GM23338 (cell line): ENCODE results near the gene THSD7A. TPM values are rescaled to one million over a fixed set of nuclear protein-coding genes. Genes with fewer than 3 reads are reported as not detected.

ENCODE experiments used
- ATAC-seq: fragments of 200-7000 bp; cut with Tn5 transposase; 3 replicates; pipeline ENCODE4 v1.9.1; 2020
- DNase-seq: peaks from one replicate; pipeline ENCODE4 v3.0.0-alpha.2; 2015; ENCODE audit warnings: low spot score
- H2AFZ ChIP-seq: fragments of 200-600 bp; sonication (generic); 2 replicates; pipeline ENCODE4 v1.8.0; 2016; ENCODE audit warnings: antibody characterized with exemption, mild to moderate bottlenecking, moderate library complexity
- H3F3A ChIP-seq: fragments of 200-600 bp; sonication (generic); replicated peaks from 2 replicates; pipeline ENCODE4 v1.8.0; 2017; ENCODE audit warnings: antibody characterized with exemption, mixed run types, low read depth
- H3K27ac ChIP-seq: fragments of 200-600 bp; sonication (generic); 2 replicates; pipeline ENCODE4 v1.6.1; 2016; ENCODE audit warnings: low read depth
- H3K27me3 ChIP-seq: fragments of 200-600 bp; sonication (generic); 2 replicates; pipeline ENCODE4 v1.8.0; 2016; ENCODE audit warnings: mild to moderate bottlenecking, mixed run types, moderate library complexity; ENCODE audit not compliant: insufficient read depth
- H3K36me3 ChIP-seq: fragments of 200-600 bp; sonication (generic); 2 replicates; pipeline ENCODE4 v1.8.0; 2016; ENCODE audit warnings: mild to moderate bottlenecking; ENCODE audit not compliant: insufficient read depth
- H3K4me1 ChIP-seq: fragments of 200-600 bp; sonication (generic); 2 replicates; pipeline ENCODE4 v1.8.0; 2016; ENCODE audit warnings: mild to moderate bottlenecking, moderate library complexity; ENCODE audit not compliant: insufficient read depth
- H3K4me2 ChIP-seq: fragments of 200-600 bp; sonication (generic); 2 replicates; pipeline ENCODE4 v1.7.1; 2017; ENCODE audit warnings: mixed run types
- H3K4me3 ChIP-seq: fragments of 200-600 bp; sonication (generic); 2 replicates; pipeline ENCODE4 v1.6.1; 2016; ENCODE audit warnings: mixed run types
- H3K79me2 ChIP-seq: fragments of 200-600 bp; sonication (generic); replicated peaks from 2 replicates; pipeline ENCODE4 v1.8.0; 2017; ENCODE audit warnings: mild to moderate bottlenecking; ENCODE audit not compliant: insufficient read depth
- H3K9me2 ChIP-seq: fragments of 200-600 bp; sonication (generic); 2 replicates; pipeline ENCODE4 v1.8.0; 2017; ENCODE audit not compliant: insufficient read depth
- H4K20me1 ChIP-seq: fragments of 200-600 bp; sonication (generic); replicated peaks from 2 replicates; pipeline ENCODE4 v1.8.0; 2017; ENCODE audit warnings: mild to moderate bottlenecking; ENCODE audit not compliant: insufficient read depth
- H3K27ac Mint-ChIP-seq: 2 replicates; pipeline ENCODE4 v1.8.0; 2020; ENCODE audit warnings: inconsistent platforms, mild to moderate bottlenecking, moderate library complexity, mixed read lengths
- H3K27me3 Mint-ChIP-seq: 3 replicates; pipeline ENCODE4 v1.8.0; 2022; ENCODE audit warnings: low read depth, mild to moderate bottlenecking, moderate library complexity, mixed read lengths, inconsistent platforms; ENCODE audit not compliant: insufficient read depth, poor library complexity
- H3K36me3 Mint-ChIP-seq: 3 replicates; pipeline ENCODE4 v1.8.0; 2021; ENCODE audit warnings: low read depth, mild to moderate bottlenecking, inconsistent platforms, moderate library complexity, mixed read lengths
- H3K4me1 Mint-ChIP-seq: 3 replicates; pipeline ENCODE4 v1.8.0; 2020; ENCODE audit warnings: mild to moderate bottlenecking, inconsistent platforms, mixed read lengths
- H3K4me3 Mint-ChIP-seq: 3 replicates; pipeline ENCODE4 v1.8.0; 2021; ENCODE audit warnings: moderate library complexity, mild to moderate bottlenecking, inconsistent platforms, mixed read lengths
- H3K9me3 Mint-ChIP-seq: 3 replicates; pipeline ENCODE4 v1.8.0; 2020; ENCODE audit warnings: moderate library complexity, mild to moderate bottlenecking, inconsistent platforms, mixed read lengths
- CREB1 ChIP-seq: fragments of 250-450 bp; sonication (Bioruptor Pico); IDR thresholded peaks from 2 replicates; pipeline ENCODE4 v1.5.0; 2020; ENCODE audit warnings: low read depth, mild to moderate bottlenecking, moderate library complexity
- REST ChIP-seq: IDR thresholded peaks from one replicate; pipeline ENCODE4 v1.6.1; 2018; ENCODE audit warnings: antibody characterized with exemption; ENCODE audit not compliant: unreplicated experiment
- ZNF114 ChIP-seq: fragments of 250-450 bp; sonication (Bioruptor Pico); IDR thresholded peaks from 2 replicates; pipeline ENCODE4 v1.5.0; 2020; ENCODE audit warnings: mild to moderate bottlenecking, moderate library complexity
- polyA plus RNA-seq: library from polyadenylated mRNA; unstranded; fragments of >200 nt; fragmentation: Nextera tagmentation; extraction: Ambion mirVana; gene quantifications from 2 replicates; pipeline ENCODE4 v1.2.1, GENCODE V29; 2016
- total RNA-seq: library from RNA; depleted of rRNA; stranded (reverse); fragments of >200 nt; shearing (Covaris generic); gene quantifications from 2 replicates; pipeline ENCODE4 v1.2.3, GENCODE V29; 2014
- TF ChIP-seq, protein P1 (sequence below), 2 experiments: fragments of 200-600 bp in 1 of 2; sonication (generic) in 1 of 2; conservative IDR thresholded peaks; 2 replicates each; pipeline versions ENCODE4 v1.5.1 to v1.6.1; 2016 to 2017; ENCODE audit warnings: antibody characterized with exemption in 2 of 2, low read depth in 2 of 2, mild to moderate bottlenecking in 2 of 2, moderate library complexity in 1 of 2
- TF ChIP-seq, protein P2 (sequence below): fragments of 250-450 bp; sonication (Bioruptor Pico); IDR thresholded peaks from 2 replicates; pipeline ENCODE4 v1.5.0; 2020; ENCODE audit warnings: mild to moderate bottlenecking, moderate library complexity

The THSD7A gene
- total and polyA plus RNA-seq, 2 experiments from 2014 or later, result 1.3 to 2.1 TPM

GRCh38 chr7:11516328-11516727 is 315.7 kb downstream of the THSD7A start (continued):
- TF ChIP-seq, protein P1, sequence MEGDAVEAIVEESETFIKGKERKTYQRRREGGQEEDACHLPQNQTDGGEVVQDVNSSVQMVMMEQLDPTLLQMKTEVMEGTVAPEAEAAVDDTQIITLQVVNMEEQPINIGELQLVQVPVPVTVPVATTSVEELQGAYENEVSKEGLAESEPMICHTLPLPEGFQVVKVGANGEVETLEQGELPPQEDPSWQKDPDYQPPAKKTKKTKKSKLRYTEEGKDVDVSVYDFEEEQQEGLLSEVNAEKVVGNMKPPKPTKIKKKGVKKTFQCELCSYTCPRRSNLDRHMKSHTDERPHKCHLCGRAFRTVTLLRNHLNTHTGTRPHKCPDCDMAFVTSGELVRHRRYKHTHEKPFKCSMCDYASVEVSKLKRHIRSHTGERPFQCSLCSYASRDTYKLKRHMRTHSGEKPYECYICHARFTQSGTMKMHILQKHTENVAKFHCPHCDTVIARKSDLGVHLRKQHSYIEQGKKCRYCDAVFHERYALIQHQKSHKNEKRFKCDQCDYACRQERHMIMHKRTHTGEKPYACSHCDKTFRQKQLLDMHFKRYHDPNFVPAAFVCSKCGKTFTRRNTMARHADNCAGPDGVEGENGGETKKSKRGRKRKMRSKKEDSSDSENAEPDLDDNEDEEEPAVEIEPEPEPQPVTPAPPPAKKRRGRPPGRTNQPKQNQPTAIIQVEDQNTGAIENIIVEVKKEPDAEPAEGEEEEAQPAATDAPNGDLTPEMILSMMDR (conservative IDR thresholded peaks at IDR 0.05; ENCODE audit: low read depth in 2 of 2), result no peak
- TF ChIP-seq, protein P2, sequence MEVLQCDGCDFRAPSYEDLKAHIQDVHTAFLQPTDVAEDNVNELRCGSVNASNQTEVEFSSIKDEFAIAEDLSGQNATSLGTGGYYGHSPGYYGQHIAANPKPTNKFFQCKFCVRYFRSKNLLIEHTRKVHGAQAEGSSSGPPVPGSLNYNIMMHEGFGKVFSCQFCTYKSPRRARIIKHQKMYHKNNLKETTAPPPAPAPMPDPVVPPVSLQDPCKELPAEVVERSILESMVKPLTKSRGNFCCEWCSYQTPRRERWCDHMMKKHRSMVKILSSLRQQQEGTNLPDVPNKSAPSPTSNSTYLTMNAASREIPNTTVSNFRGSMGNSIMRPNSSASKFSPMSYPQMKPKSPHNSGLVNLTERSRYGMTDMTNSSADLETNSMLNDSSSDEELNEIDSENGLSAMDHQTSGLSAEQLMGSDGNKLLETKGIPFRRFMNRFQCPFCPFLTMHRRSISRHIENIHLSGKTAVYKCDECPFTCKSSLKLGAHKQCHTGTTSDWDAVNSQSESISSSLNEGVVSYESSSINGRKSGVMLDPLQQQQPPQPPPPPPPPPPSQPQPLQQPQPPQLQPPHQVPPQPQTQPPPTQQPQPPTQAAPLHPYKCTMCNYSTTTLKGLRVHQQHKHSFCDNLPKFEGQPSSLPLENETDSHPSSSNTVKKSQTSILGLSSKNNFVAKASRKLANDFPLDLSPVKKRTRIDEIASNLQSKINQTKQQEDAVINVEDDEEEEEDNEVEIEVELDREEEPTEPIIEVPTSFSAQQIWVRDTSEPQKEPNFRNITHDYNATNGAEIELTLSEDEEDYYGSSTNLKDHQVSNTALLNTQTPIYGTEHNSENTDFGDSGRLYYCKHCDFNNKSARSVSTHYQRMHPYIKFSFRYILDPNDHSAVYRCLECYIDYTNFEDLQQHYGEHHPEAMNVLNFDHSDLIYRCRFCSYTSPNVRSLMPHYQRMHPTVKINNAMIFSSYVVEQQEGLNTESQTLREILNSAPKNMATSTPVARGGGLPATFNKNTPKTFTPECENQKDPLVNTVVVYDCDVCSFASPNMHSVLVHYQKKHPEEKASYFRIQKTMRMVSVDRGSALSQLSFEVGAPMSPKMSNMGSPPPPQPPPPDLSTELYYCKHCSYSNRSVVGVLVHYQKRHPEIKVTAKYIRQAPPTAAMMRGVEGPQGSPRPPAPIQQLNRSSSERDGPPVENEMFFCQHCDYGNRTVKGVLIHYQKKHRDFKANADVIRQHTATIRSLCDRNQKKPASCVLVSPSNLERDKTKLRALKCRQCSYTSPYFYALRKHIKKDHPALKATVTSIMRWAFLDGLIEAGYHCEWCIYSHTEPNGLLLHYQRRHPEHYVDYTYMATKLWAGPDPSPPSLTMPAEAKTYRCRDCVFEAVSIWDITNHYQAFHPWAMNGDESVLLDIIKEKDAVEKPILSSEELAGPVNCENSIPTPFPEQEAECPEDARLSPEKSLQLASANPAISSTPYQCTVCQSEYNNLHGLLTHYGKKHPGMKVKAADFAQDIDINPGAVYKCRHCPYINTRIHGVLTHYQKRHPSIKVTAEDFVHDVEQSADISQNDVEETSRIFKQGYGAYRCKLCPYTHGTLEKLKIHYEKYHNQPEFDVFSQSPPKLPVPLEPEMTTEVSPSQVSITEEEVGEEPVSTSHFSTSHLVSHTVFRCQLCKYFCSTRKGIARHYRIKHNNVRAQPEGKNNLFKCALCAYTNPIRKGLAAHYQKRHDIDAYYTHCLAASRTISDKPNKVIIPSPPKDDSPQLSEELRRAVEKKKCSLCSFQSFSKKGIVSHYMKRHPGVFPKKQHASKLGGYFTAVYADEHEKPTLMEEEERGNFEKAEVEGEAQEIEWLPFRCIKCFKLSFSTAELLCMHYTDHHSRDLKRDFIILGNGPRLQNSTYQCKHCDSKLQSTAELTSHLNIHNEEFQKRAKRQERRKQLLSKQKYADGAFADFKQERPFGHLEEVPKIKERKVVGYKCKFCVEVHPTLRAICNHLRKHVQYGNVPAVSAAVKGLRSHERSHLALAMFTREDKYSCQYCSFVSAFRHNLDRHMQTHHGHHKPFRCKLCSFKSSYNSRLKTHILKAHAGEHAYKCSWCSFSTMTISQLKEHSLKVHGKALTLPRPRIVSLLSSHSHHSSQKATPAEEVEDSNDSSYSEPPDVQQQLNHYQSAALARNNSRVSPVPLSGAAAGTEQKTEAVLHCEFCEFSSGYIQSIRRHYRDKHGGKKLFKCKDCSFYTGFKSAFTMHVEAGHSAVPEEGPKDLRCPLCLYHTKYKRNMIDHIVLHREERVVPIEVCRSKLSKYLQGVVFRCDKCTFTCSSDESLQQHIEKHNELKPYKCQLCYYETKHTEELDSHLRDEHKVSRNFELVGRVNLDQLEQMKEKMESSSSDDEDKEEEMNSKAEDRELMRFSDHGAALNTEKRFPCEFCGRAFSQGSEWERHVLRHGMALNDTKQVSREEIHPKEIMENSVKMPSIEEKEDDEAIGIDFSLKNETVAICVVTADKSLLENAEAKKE (CRISPR knock-in tag), result no peak

DNA sequence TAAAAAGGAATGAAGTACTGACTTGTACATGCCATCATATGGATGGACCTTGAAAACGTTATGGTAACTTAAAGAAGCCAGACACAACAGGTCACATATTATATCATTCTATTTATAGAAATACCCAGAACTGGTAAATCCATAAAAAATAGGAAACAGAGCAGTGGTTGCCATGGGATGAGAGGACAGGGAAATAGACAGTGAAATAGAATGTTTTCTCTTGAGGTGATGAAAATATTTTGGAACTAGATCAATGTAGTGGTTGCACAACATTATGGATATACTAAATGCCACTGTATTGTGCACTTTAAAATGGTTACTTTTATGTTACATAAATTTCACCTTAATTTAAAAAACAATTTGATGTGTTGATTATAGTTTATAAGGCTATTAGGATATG is 318.5 kb downstream of the THSD7A start:
- Mint-ChIP-seq H3K9me3 (peaks cover 8% of the 10 kb centered on the region; the same call in 1 of the 3 replicates), H3K4me3 (no peak overlapping the region), H3K36me3 (peaks cover 13% of the 10 kb centered on the region; the same call in 2 of the 3 replicates), H3K27ac (no peak overlapping the region), H3K27me3 (peaks cover 3% of the 10 kb centered on the region), H3K4me1 (peaks cover 11% of the 10 kb centered on the region)
- no peaks in the 10 kb centered on the region for H3K36me3 ChIP-seq
- no peaks in the 10 kb centered on the region for H3F3A ChIP-seq
- H4K20me1 ChIP-seq, result no peaks in the 10 kb centered on the region
- H2AFZ ChIP-seq, result no peak overlapping the region
- TF ChIP-seq CREB1, result no peak
- no peak for TF ChIP-seq ZNF114 (CRISPR knock-in tag)
- TF ChIP-seq REST, result no peak
- TF ChIP-seq, protein P1 (conservative IDR thresholded peaks at IDR 0.05; ENCODE audit: low read depth in 2 of 2), result no peak
- H3K4me1 ChIP-seq, result peaks cover 15% of the 10 kb centered on the region
- H3K9me2 ChIP-seq, result no peaks in the 10 kb centered on the region; the same call in 1 of the 2 replicates
- no peak overlapping the region for H3K4me3 ChIP-seq
- H3K79me2 ChIP-seq, result no peaks in the 10 kb centered on the region
- DNase-seq (no peak), ATAC-seq (no peak)
- no peak overlapping the region for H3K27ac ChIP-seq
- no peak overlapping the region for H3K4me2 ChIP-seq
- H3K27me3 ChIP-seq, result no peaks in the 10 kb centered on the region
